NCI-H69 (cell line): ENCODE data around the gene HES7.

Experiments used
- DNase-seq: peaks from one replicate; lab custom pipeline; 2025; lab: John Stamatoyannopoulos, UW

HES7 gene

DNA sequence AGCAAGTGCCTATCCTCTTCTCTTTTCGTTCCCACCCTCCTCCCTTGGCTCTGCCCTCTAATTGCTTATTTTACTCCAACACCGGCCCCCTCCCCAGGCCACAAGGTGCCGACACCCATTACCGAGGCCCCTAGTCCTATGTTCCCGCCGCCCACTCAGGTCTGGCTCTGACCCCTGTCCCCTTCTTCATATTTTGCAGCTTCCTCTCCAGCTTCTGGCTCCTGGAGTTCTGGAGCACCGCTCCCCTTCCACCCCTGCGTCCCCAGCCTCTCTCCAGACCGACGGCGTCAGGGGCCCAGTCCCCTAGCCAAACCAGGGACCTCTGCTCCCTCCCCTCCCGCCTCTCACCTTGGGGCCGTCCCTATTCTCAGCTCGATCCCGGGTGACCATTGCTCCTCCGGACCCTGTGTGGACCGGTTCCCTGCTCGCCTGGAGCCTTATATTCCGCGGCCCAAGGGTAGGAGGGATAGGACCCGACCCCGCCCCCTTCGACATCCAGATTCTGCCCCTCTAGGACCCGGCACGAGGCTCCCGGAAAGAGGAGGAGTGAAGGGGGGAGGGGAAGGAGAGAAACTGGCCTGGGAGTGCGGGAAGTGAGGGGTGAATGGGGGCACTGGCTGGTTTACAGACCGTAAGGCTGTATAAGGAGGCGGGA, at the start of gene HES7:
HES7 (minus strand) TSS at position 412 of the 655 bp plus-strand sequence; CDS start at position 390, 22 bp downstream.
- peak; percentile 29 for DNase-seq

DNA sequence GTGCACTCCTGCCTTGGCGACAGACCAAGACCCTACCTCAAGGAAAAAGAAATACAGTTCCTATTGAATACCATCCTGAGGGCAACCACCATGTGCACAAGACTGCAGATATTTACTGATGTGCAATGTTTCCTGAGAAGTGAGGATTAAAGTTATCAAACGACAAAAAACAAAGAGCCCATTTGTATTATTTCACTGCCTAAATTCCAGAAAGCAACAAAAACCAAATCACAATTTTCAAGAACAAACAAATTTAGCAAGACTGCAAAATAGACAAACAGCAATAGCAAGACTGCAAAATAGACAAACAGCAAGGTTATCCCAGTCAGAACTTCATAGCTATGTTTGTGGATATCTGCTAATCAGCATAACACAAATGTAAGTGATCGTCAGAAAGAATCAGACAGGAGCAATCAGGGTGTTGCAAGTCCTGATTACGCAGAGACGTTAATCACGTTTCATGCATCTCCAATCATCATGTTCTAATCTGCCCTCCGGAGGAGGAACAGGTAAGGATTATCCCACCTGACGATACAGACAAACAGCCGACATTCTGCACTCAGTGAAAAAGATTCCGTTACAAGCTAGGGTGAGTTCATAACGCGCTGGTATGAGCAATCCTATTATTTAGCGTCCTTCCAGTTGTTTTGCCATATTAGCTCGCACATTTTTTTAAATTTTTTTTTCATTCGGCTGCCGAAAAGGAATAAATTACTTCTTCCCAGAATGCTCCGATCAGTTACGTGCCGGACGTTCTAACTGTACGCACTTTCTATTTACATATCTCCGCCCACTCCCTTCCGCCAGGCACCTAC, 49.4 kb upstream of the HES7 start:
- peak; percentile 91 for DNase-seq

DNA sequence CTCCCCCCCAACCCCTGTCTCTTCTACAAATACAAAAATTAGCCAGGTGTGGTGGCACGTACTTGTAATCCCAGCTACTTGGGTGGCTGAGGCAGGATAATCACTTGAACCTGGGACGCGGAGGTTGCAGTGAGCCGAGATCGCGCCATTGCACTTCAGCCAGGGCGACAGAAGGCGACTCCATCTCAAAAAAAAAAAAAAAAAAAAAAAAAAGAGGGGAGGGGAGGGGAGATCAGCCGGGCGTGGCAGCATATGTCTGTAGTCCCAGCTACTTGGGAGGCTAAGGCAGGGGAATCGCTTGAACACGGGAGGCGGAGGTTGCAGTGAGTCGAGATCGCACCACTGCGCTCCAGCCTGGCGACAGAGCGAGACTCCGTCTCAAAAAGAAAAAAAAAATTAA, 46.3 kb upstream of the HES7 start:
- peak; percentile 60 for DNase-seq

DNA sequence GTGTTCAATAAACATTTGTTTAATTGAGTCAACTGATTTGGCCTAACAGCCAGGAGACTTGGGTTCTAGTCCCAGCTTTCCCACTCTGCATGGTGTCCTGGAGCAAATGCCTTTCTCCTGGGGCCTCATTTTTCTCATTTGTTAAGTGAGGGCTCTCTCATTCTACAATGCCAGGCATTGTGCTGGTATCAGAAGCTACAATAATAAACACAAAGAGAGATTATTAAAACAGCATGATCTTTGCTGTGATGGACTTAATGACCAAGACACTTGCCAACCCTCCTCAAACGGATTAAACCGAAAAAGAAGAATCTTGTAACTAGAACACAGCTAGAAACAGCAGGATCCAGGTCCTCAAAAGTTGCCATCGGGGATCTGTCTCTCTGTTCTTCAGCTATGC, 43.6 kb upstream of the HES7 start:
- DNase-seq, result no peak

DNA sequence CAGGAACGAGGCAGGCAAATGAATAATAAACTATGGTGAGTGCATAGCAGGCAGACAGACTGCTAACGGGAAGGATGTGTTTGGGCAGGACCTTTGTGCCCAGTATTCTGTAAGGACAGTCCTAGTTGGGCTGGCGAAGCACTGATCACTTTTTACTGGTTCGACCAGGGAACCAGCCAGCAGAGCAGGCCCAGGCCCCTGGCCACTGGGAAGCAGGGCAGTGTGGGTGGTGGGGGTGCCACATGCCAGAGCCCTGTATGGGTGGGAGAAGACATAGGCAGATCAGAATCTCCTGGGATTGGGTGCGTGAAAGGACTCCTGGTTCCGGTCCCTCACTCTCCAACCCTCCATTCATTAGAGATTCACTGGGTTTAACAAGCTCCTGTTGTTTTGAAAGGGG, 42.8 kb upstream of the HES7 start:
- no peak for DNase-seq

DNA sequence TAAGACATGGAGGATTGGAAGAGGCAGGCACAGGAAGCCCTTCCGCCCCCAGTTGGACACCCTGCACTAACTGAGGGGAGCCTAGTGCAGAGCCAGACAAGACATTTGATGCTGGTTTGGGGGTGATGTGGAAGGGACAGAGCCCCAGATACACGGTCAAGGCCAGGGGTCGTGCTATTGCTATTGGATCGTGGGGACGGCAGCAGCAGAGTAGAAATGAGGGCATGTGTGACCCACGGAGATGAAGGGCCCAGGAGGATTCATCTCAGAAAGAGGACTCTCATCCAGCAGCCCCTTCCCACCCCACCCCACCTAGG, 40.9 kb upstream of the HES7 start:
- DNase-seq, result no peak

DNA sequence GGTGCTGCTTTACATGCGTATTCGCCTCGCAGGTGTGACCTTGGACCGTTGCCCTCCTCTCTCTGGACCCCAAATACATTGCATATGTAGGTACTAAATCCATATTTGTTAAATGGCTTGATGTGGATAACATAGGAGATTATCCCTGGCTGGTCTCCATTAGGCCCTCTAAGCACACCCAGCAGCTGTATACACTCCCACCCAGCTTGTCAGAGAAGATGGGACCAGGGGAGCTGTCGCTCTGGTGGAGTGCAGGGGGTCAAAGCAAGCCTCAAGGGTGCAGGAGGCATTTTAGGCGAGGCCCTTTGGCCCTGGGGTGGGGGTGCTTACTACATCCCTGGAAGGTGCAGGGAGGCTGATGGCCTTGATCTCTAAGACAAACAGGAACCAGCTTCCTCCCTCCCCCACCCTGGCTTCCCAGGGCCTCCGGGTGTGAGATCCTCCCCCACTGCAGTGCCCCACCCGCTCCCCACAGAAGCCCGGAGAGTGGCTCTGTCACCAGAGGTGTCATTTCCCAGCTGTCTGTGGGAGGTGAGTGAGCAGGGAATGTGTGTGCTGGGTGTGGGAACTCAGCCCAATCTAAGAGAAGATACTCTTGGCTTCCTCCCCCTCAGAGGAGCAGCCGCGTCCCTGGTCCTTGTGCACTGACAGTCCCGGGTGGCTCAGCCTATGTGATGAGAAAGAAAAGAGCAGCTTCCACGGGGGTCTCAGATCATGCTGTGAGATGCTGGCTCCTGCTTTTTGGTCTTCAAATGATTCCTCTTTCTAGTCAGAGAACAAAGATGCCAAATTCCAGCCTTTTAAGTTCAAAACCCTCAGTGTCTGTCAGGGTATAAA, 40.3 kb upstream of the HES7 start:
- peak; percentile 54 for DNase-seq

DNA sequence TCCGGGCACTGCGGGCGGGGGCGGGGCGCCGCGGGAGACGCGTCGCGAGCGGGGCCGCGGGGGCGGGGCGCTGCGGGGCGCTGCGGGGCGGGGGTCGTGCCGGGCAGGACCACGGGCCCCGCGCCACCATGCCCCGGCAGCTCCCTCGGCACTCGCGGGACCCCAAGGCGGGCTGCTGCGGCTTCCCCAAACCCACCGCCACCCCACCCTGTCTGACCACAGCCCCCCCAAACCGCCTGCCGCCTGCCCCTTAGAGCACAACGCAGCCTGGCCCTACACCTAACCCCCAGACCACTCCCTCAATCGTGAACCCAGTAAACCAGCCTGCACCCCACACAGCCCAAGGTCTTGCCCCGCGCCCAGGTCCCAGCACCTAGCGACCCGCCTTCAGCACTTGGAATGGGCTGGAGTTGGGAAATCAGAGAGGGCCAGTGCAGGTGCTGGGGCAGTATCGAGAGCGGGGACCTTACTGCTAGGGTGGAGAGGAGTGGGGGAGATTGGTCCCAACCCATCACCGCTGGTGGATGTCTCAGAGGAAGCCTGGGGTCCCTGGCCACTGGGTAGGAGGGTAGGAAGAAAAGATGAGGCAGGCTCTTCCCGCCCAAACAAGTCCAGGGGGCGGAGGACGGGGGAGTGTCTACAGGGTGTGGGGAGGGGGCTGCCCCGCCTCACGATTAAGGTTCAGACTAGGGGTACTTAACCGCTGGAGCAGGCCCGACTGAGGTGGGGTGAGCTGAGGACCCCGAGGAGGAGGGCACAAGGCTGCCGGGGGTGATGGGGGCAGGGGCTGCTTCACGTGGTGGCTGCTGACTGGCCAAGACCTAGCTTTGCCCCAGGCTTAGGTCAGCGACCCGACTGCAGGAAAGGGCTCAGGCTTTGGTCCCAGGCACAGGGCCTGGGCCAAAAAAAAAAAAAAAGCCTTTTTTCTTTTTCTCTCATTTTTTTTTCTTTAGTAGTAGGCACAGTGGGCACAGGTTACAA, 39.4 kb upstream of the HES7 start:
- no peak for DNase-seq

DNA sequence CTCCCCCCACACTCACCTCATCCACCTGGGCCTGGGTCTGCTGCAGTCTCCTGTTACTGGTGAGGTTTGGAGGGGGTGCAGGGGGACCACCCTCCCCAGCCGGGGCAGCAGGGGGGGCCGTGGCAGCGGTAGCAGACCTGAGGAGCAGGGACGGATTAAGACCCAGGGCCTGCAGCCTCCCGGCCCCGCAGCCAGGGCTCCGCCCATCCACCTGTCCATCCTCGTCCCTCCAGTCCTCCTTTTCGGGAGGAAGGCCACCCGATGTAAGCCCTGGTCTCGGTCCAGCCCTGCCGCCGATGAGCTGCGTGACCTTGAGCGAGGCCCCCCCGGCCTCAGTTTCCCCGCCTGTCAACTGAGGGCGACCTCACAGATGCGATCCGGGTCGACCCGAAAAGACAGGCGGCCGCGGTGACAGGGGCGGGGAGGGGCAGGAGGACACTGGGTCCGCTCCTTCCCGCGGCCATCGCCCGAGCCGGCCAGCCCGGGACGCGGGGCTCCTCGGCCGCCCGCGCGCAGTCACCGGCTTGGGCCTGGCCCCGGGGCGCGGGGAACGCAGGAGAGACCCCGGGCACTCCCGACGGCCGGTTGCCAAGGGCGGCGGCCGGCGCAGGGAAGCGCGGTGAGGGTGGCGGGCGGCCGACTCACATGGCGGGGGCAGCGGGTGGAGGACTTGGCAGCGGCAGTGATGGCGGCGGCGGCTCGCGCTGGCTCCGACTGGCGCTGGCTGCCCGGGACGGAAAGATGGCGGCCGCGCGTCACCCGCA, 38.5 kb upstream of the HES7 start, which contains the start of gene VAMP2:
VAMP2 (minus strand) TSS at position 716 of the 764 bp plus-strand sequence; CDS start at position 647, 69 bp downstream.
- peak; percentile 71 for DNase-seq

DNA sequence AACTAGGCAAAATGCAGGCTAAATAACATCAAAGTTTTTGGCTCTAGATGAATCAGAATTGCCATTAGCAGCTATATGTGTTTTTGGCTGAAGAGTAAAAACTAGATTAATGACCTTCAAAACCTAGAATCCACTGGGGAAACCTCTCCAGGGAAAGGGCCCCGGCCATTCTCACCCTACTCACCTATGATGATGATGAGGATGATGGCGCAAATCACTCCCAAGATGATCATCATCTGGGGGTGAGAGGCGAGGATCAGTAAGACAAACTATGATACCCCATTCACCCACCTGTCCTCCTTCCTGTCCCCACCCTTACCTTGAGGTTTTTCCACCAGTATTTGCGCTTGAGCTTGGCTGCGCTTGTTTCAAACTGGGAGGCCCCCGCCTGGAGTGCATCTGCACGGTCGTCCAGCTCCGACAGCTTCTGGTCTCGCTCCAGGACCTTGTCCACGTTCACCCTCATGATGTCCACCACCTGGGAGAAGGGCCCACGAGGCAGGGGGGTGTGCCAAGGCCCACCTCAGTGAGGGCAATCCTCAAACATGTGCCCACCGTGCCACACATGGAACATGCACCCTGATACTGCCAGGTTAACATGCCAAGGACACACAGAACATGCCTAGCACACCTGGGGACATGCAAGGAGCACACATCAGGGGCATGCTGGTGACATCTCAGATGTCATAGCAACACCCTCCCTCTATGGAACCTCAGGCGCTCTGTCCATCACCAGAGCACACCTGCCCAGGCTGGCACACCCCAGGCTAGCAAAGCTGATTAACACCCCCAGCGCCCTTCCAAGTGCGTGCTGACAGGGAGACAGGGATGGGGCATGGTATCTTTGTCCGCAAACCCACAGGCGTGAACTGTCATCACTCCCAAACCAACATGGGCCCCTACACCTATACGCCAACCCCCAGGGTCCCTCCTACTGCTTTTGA, 37.7 kb upstream of the HES7 start:
- no peak for DNase-seq

DNA sequence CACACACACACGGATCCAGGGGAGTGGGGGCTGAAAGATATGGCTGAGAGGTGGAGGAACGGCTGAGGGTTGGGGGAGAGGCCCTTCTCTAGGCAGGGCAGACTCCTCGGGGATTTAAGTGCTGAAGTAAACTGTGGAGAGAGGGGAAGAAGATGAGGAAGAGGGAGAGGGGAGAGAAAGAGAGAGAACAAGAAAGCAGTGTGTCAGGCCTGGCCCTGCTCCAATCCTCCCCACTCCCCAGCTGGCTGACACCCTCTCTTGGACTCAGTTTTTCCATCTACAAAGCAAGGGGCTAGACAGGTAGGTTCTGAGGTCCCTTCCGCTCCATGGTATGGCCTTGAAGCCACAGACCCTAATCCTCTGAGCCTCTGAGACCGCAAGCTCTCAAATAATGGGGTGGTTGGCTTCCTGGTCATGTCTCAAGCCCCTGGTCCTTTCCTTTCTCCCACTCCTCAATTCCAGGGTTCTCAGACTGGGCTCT, 36.9 kb upstream of the HES7 start:
- DNase-seq, result no peak

DNA sequence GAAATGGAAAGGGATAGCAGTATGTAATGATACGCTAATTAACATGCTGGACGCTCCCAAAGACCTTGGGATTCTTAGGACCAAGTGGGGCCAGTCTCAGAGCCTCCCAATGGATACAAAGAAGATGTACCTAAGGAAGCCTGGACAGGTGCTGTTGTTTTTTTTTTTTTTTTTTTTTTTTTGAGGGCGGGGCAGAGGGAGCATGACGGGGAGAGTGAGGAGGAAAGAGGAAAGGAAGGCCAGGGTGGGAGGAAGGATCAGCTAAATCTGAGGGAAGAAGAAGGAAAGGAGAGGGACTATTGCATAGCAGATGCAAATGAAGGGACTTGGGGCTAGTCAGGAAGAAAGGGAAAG, 36.3 kb upstream of the HES7 start:
- no peak for DNase-seq

DNA sequence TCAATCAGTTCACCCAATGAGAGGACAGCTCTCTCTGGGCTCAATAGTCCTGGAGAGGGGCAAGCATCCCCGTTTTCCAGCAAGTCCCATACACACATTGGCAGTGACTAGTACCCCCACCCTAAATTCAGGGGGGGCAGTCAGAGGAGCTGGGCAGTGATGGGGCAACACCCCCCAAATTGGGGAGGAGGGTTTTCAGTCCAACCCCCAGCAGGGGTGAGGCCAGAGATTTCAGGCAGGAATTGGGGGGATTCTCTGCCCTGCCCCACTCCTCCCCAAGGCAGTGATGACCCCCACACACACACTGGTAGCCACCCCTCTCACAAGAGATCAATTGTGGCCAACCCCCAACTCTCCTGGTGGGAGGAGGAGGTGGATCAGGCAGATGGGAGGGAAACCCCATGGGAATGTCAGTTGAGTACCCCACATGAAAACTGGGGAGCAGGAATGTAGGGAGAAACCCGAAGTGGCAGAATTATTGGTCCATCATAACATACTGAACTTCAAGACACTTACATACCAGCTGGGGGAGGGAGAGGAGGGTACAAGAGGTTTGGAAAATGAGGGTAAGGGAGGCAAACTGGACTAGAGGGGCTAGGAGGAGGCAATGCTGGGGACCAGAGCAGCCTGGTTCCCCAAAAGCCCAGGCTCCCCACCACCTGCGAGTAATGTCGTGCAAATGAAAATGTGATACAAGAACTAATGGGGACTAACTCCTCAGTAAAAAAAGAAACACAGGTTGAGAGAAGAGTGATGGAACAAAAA, 35.7 kb upstream of the HES7 start:
- no peak for DNase-seq

DNA sequence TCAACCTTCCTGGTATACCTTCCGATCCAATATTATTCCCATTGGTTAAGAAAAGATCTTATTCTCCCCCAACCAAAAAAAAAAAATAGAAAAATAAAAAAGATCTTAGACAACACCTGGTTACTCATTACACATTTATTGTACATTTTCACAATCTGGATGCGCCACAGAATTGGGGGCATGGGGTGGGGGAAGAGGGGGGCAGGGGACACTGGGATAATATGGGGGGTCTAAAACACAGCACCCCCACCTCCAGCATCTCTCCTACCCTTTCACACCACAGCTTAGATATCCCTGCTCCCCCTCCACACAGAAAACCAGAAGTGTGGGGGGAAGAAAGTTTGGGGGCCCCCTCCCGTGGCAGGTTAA, 35.1 kb upstream of the HES7 start:
- no peak for DNase-seq

DNA sequence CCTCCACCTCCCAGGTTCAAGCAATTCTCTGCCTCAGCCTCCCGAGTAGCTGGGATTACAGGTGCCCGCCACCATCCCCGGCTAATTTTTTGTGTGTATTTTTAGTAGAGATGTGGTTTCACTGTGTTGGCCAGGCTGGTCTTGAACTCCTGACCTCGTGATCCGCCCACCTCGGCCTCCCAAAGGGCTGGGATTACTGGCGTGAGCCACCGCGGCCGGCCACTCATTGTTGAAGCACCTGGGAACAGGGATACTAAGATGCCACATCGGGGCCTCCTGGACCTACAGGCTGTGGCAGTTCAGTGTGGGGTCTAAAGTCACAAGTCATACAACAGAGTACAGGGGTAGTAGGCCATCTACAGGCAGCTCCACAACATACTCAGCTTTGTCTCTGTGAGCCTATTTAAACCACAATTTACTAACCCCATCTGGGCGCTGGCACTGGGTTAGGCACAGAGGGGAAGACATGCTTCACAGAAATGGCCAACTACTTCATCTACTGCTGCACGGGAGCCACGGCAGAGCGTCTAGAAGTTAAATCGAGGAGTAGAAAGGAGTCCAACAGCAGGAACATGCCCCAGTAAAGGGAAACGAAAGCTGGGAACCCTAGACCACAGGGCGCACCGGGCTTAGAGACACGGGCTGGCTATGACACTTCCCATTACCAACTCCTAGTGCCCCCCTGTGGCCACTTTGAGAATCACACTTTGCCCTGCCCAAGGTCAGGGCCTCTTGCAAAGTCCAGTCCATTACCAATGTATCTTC, 34.5 kb upstream of the HES7 start:
- DNase-seq, result peak; percentile 69

DNA sequence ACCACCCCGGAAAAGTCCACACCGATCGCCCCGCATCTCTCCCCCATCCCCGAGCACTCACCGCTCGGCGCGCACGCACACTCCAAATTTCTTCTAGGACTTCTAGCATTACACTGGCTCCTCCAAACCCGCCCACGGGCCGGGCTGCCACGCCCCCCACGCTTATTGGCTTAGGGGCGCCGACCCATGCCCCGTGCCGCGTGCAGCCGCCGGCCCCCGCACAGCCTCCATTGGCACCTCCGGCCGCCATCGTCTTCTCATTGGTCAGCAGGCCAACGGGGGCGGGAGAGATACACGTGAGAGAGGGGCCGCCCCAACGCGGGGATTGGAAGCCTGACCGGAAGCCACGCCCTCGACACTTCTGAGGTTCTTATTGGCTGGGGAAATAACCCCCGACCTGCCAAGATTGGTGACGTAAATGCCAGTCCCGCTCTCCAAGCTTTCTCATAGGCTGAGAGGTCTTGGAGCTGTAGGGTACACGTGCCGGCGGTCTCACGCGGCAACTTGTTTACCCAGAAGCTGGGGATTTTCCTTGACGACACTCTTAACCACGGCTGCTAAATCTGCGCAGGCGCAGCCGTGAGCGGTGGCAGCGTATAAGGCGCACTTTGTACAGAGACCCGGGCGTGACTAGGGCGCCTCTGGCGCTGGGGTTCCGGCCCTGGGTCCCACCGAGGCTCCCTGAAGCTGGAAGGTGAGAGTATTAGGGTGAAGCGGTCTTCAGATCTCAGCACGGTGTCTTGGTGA, 32.5 kb upstream of the HES7 start:
- peak; percentile 99 for DNase-seq

DNA sequence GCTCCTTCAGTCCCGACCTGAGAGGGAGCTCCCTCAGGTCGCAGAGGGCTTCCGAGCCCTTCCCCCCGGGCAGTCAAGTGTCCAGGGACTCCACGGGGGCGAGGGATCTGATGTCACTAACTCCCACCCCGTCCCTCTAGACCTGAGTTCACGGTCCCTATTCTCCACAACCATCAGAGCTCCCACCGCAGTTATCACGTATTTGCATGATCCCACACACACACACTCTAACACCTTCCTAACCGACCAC, 32.0 kb upstream of the HES7 start:
- DNase-seq, result no peak
